HepG2 (cell line): ENCODE results near the gene KAZN.

ENCODE experiments used
- ATF3 ChIP-seq: sonication (generic); formaldehyde crosslinking; IDR thresholded peaks from 2 replicates; pipeline ENCODE4 v1.4.0; 2020; ENCODE audit warnings: missing genetic modification reagents
- CTCF ChIP-seq: sonication (generic); formaldehyde crosslinking; IDR thresholded peaks from 2 replicates; pipeline ENCODE4 v1.5.0; 2020; ENCODE audit warnings: mild to moderate bottlenecking, missing genetic modification reagents, moderate library complexity
- FOSL1 ChIP-seq: sonication (generic); formaldehyde crosslinking; IDR thresholded peaks from 2 replicates; pipeline ENCODE4 v1.9.0; 2021; ENCODE audit warnings: missing genetic modification reagents, borderline replicate concordance
- HMG20A ChIP-seq: IDR thresholded peaks from 2 replicates; pipeline ENCODE4 v1.6.1; 2016; ENCODE audit warnings: borderline replicate concordance
- MLX ChIP-seq: IDR thresholded peaks from 2 replicates; pipeline ENCODE4 v1.6.1; 2016
- NFYB ChIP-seq: sonication (generic); formaldehyde crosslinking; IDR thresholded peaks from 2 replicates; pipeline ENCODE4 v1.4.0; 2020; ENCODE audit warnings: missing genetic modification reagents
- PREB ChIP-seq: sonication (generic); formaldehyde crosslinking; IDR thresholded peaks from 2 replicates; pipeline ENCODE4 v1.4.0; 2020; ENCODE audit warnings: missing genetic modification reagents
- REST ChIP-seq, 2 experiments: IDR thresholded peaks; 2 replicates each; pipeline ENCODE4 v1.6.1; 2011 to 2012; ENCODE audit warnings: low read length in 2 of 2, borderline replicate concordance in 1 of 2, low read depth in 1 of 2, mild to moderate bottlenecking in 1 of 2, moderate library complexity in 1 of 2
- ZNF468 ChIP-seq: sonication (generic); formaldehyde crosslinking; IDR thresholded peaks from 2 replicates; pipeline ENCODE4 v1.8.0; 2022; ENCODE audit warnings: mild to moderate bottlenecking, moderate library complexity, missing genetic modification reagents

DNA sequence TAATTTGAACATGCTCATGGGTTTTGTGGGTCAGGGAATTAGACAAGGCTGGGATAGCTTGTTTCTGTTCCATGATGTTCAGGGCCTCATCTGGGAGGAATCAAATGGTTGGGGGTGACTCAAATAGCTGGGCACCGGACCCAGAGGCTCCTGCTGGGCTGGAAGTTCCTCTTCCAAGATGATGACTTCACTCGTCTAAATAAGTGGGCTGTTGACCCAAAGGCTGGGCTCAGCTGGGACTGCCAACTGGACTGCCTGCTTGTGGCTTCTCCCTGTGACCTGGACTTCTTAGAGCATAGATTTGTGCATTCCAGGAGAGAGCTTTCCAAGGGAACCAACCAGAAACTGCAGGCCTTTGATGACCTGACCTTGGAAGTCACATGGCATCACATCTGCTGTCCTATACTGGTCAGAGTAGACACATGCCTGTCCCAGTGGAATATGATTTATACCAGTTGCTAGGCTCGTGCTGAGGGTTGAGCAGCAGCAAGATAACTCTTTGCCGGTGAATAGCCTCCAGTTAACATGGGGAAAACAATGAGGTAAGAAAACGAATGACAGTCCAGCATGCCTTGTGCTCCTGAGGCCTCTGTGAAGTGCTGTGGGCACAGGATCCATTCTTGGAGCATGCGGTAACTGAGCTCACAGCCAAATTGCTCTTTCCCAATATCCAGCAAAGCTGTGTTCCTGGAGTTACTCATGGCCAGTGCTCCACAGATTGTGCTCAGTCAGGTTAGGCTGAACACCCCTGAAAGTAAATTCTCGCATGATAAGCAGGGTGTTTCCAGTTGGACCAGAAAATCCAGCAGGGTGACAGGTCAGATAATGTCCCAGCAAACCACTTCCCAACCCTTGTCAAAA lies 282.2 kb downstream of the KAZN start:
- TF ChIP-seq CTCF, result no peak
- no peak for TF ChIP-seq HMG20A (CRISPR knock-in tag)
- TF ChIP-seq NFYB (CRISPR knock-in tag), result no peak
- no peak for TF ChIP-seq MLX (CRISPR knock-in tag)
- no peak for TF ChIP-seq PREB
- no peak for TF ChIP-seq REST (IDR thresholded peaks at IDR 0.05; ENCODE audit: borderline replicate concordance in 1 of 2, low read depth in 1 of 2, low read length in 2 of 2)
- TF ChIP-seq FOSL1 (CRISPR knock-in tag), result no peak
- TF ChIP-seq ZNF468 (CRISPR knock-in tag), result no peak
- TF ChIP-seq ATF3 (CRISPR knock-in tag), result no peak
